Ascending aorta (tissue), 2 donors: Measurements from ENCODE around the gene MRNIP. TPM values are rescaled to one million over a fixed set of nuclear protein-coding genes. Genes with fewer than 3 reads are reported as not detected.
A peak's percentile ranks its signal among the peaks of the same experiment; 100 is the strongest.
"Not testable (repeated sequence)": the region's sequence is repeated elsewhere in the genome, so short reads cannot be mapped to it uniquely, and the experiment has no call there.

Experiments used
- DNase-seq, 2 donors: peaks; one replicate each; pipeline ENCODE4 v3.0.0-alpha.2; 2019; ENCODE audit warnings: low spot score in 2 of 2
- H3K27ac ChIP-seq, 2 donors: fragments of 200-600 bp; sonication (generic); one replicate each; pipeline ENCODE4 v1.5.1; 2016 to 2017; ENCODE audit warnings: mild to moderate bottlenecking in 1 of 2
- H3K27me3 ChIP-seq: fragments of 200-600 bp; sonication (generic); one replicate; pipeline ENCODE4 v1.5.1; 2017
- H3K36me3 ChIP-seq, 2 donors: fragments of 200-600 bp; sonication (generic); one replicate each; pipeline ENCODE4 v1.5.1; 2016
- H3K4me1 ChIP-seq, 2 donors: fragments of 200-600 bp; sonication (generic); one replicate each; pipeline ENCODE4 v1.5.1; 2016 to 2017; ENCODE audit warnings: mild to moderate bottlenecking in 1 of 2
- H3K4me3 ChIP-seq, 2 donors: fragments of 200-600 bp; sonication (generic); one replicate each; pipeline ENCODE4 v1.5.1; 2016 to 2017; ENCODE audit warnings: mild to moderate bottlenecking in 1 of 2
- H3K9me3 ChIP-seq, 2 donors: fragments of 200-600 bp; sonication (generic); one replicate each; pipeline ENCODE4 v1.5.1; 2016
- intact Hi-C: fragments of 100-400 bp; cut with DNase I; formaldehyde crosslinking; loops from one replicate; pipeline ENCODE4 v1.15.1; 2023
- total RNA-seq: library from RNA; depleted of rRNA; stranded (reverse); fragments of >200 nt; gene quantifications from one replicate; pipeline ENCODE4 v1.1.0, GENCODE V29; 2016
- TF ChIP-seq, protein P1 (sequence below), 3 experiments: fragments of 200-600 bp in 2 of 3; fragments of 450-650 bp in 1 of 3; sonication (generic) in 2 of 3; IDR thresholded peaks; one replicate each; pipeline ENCODE4 v1.5.1; 2016 to 2019; ENCODE audit warnings: antibody characterized with exemption in 3 of 3, mild to moderate bottlenecking in 1 of 3, moderate library complexity in 1 of 3

MRNIP gene
- total RNA-seq, 1 donor from 2014 or later: 17.3 TPM

DNA sequence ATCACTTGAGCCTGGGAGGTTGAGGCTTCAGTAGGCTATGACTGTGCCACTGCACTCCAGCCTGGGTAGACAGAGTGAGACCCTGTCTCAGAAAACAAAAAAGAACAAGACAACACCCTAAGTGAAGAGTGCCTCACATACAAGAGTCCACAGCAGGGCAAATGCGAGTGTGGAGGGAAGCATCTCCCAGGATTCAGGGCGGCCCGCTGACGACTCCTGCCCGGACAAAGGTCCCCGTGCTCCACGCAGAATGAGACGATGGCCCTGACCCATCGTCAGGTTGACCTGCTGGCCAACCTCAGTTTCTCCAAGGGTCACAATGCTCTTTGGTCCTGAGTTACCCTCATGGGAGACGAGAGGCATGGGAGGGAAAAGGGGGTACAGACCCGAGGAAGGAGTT, 18.3 kb downstream of the MRNIP start:
- TF ChIP-seq, protein P1, sequence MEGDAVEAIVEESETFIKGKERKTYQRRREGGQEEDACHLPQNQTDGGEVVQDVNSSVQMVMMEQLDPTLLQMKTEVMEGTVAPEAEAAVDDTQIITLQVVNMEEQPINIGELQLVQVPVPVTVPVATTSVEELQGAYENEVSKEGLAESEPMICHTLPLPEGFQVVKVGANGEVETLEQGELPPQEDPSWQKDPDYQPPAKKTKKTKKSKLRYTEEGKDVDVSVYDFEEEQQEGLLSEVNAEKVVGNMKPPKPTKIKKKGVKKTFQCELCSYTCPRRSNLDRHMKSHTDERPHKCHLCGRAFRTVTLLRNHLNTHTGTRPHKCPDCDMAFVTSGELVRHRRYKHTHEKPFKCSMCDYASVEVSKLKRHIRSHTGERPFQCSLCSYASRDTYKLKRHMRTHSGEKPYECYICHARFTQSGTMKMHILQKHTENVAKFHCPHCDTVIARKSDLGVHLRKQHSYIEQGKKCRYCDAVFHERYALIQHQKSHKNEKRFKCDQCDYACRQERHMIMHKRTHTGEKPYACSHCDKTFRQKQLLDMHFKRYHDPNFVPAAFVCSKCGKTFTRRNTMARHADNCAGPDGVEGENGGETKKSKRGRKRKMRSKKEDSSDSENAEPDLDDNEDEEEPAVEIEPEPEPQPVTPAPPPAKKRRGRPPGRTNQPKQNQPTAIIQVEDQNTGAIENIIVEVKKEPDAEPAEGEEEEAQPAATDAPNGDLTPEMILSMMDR (IDR thresholded peaks at IDR 0.05): no peak
- intact Hi-C loops: no loop called here
- H3K4me3 ChIP-seq: no peak overlapping the region
- no peak overlapping the region for H3K27ac ChIP-seq
- peaks cover 59 to 90% of the 10 kb centered on the region in 2 donors for H3K36me3 ChIP-seq
- no peak for DNase-seq
- H3K27me3 ChIP-seq: no peaks in the 10 kb centered on the region
- no peaks in the 10 kb centered on the region for H3K4me1 ChIP-seq
- peaks cover 5 to 7% of the 10 kb centered on the region in 2 donors for H3K9me3 ChIP-seq

DNA sequence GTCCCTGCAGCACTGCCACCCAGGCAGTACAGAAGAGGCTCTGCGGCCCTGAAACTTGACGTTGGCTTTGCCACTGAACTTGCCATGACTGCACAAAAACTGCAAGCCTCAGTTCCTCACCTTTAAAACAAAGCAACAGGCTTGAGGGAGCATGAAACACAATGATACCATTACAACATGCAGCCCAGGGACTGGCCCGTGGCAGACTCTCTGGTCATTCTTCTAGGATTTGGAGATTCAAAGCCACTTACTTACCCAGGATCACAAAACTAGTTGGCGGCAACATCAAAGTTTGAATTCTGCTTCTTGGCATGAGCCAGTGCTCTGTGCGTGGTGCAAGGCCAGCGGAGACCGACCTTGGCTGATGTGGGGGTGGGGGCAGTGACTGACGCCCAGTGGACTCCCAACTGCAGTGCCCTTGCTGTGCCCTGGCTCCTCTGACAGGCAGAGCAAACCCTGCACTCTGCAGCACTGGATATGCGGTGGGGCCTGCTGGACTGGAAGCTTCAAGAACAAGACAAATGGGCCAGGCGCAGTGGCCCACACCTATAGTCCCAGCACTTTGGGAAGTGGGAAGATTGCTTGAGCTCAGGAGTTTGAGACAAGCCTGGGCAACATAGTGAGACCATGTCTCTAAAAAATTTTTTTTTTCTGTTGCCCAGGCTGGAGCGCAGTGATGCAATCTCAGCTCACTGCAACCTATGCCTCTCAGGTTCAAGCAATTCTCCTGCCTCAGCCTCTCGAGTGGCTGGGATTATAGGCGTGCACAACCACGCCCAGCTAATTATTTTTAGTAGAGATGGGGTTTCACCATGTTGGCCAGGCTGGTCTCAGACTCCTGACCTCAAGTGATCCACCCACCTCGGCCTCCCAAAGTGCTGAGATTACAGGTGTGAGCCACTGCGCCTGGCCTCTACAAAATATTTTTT, 19.0 kb downstream of the MRNIP start:
- intact Hi-C loops: no loop called here
- H3K27ac ChIP-seq: no peak overlapping the region
- H3K27me3 ChIP-seq: no peaks in the 10 kb centered on the region
- no peak overlapping the region for H3K4me3 ChIP-seq
- H3K4me1 ChIP-seq: no peaks in the 10 kb centered on the region
- no peak for DNase-seq
- peaks cover 60 to 84% of the 10 kb centered on the region in 2 donors for H3K36me3 ChIP-seq
- TF ChIP-seq, protein P1 (IDR thresholded peaks at IDR 0.05): no peak
- H3K9me3 ChIP-seq: peaks cover under 1% of the 10 kb centered on the region in 2 donors

DNA sequence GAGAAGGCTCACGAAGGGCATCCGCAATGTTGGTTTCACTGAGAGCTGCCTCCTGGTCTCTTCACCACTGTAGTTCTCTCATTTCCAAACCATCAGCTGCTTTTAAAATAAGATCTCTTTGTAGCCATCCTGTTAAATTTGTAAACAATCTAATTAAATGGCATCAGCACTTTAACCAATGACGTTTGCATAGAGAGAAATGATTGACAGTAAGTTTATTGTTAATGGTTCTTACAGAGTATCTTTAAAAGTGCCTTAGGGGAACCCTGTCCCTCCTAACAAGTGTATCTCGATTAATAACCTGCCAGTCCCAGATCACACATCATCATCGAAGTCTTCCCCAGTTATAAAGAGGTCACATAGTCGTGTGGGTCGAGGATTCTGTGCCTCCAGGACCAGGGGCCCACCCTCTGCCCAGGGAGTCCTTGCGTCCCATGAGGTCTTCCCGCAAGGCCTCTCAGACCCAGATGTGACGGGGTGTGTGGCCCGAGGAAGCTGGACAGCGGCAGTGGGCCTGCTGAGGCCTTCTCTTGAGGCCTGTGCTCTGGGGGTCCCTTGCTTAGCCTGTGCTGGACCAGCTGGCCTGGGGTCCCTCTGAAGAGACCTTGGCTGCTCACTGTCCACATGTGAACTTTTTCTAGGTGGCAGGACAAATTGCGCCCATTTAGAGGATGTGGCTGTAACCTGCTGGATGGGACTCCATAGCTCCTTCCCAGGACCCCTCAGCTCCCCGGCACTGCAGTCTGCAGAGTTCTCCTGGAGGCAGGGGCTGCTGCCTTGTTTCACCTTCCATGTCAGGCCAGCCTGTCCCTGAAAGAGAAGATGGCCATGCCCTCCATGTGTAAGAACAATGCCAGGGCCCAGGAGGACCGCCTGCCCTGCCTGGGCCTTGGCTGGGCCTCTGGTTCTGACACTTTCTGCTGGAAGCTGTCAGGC, 21.3 kb downstream of the MRNIP start:
- intact Hi-C loops: no loop called here
- DNase-seq: no peak
- TF ChIP-seq, protein P1 (IDR thresholded peaks at IDR 0.05): no peak
- H3K27ac ChIP-seq: no peak overlapping the region
- H3K4me3 ChIP-seq: no peak overlapping the region
- no peaks in the 10 kb centered on the region for H3K4me1 ChIP-seq
- H3K36me3 ChIP-seq: peaks cover 77 to 86% of the 10 kb centered on the region in 2 donors
- no peaks in the 10 kb centered on the region for H3K27me3 ChIP-seq
- no peaks in the 10 kb centered on the region for H3K9me3 ChIP-seq

DNA sequence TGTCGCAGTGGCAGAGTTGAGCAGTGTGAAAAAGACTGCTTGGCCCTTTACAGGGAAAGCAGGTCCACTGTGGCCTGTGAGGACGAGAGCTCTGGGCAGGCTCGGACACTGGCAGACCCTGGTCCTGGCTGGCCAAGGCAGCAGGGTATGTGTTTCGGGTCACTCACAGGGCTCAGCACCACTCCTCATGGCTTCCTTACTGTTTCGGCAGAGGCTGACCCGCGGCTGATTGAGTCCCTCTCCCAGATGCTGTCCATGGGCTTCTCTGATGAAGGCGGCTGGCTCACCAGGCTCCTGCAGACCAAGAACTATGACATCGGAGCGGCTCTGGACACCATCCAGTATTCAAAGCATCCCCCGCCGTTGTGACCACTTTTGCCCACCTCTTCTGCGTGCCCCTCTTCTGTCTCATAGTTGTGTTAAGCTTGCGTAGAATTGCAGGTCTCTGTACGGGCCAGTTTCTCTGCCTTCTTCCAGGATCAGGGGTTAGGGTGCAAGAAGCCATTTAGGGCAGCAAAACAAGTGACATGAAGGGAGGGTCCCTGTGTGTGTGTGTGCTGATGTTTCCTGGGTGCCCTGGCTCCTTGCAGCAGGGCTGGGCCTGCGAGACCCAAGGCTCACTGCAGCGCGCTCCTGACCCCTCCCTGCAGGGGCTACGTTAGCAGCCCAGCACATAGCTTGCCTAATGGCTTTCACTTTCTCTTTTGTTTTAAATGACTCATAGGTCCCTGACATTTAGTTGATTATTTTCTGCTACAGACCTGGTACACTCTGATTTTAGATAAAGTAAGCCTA, 22.2 kb downstream of the MRNIP start:
- H3K4me1 ChIP-seq: no peaks in the 10 kb centered on the region
- H3K36me3 ChIP-seq: peaks cover 81 to 86% of the 10 kb centered on the region in 2 donors
- DNase-seq: no peak
- H3K9me3 ChIP-seq: no peaks in the 10 kb centered on the region
- no peak overlapping the region for H3K4me3 ChIP-seq
- TF ChIP-seq, protein P1 (IDR thresholded peaks at IDR 0.05): peak in 1 of 3 experiments; percentile 15
- intact Hi-C loops: no loop called here
- no peaks in the 10 kb centered on the region for H3K27me3 ChIP-seq
- H3K27ac ChIP-seq: peak overlapping the region in 1 of 2 donors; percentile 27

DNA sequence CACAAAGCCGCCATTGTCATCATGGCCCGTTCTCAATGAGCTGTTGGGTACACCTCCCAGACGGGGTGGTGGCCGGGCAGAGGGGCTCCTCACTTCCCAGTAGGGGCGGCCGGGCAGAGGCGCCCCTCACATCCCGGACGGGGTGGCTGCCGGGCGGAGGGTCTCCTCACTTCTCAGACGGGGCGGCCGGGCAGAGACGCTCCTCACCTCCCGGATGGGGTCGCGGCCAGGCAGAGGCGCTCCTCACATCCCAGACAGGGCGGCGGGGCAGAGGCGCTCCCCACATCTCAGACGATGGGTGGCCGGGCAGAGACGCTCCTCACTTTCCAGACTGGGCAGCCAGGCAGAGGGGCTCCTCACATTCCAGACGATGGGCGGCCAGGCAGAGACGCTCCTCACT, 23.7 kb downstream of the MRNIP start:
- H3K4me1 ChIP-seq, intact Hi-C loops, DNase-seq, H3K4me3 ChIP-seq, H3K27me3 ChIP-seq, H3K9me3 ChIP-seq, H3K27ac ChIP-seq: not testable (repeated sequence)
- H3K36me3 ChIP-seq: peaks cover 82 to 87% of the 10 kb centered on the region in 2 donors
